ENCODE data around the gene NIPA2.
"Not testable (repeated sequence)": the region's sequence is repeated elsewhere in the genome, so short reads cannot be mapped to it uniquely, and the experiment has no call there.

Gene NIPA2

DNA sequence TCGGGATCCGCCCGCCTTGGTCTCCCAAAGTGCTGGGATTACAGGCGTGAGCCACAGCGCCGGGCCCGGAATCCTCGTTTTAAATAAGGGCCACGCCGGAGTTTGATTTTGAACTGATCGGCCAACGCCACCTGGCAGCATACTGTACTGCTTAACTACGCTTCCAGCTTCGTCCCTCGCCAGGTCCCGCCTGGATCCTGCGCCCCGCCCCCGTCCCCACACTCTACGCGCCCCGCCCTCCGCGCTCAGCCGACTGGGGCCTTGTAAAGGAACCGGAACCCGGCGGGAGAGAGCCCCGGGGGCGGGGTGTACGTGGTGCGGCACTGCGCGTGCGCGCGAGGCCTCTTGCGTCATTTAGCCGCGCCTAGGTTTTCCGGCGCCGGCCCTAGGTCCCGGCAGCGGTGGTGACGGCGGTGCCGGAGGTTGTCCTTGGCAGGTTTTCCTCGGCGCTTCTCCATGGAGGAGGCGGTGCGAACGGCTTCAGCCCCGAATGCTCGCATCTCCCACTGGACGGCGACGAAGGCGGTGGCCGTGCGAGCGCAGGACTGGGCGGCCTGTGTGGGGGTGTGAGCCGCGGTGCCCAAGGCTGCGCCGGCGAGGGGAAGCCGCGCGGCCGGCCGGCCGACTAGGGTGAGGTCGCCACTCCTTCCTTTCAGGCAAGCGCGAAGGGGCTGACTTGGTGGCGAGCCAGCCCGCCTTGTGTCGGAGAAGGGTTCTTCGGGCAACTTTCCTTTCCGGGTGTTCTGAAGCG is at the start of gene NIPA2:
Gene NIPA2, plus strand, starts transcription at position 375 of the 751 bp plus-strand sequence. CDS start 13,066 bp downstream, outside the sequence.
- peak; percentile 98 for DNase-seq

DNA sequence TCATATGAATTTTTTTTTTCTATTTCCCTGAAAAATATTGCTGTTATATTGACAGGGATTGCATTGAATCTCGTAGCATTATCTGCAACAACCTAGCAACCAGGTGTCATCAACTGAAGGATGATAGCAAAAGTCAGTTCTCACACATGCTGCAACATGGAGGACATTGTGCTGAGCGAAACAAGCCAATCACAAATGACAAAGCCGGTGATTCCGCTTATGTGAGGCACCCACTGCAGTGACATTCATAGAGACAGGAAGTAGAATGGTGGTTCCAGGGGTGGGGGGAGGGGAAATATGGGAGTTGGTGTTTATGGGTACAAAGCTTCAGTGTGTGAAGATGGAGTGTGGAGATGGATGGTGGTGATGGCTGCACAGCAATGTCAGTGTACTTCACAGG is 44.4 kb upstream of the NIPA2 start:
- no peak for DNase-seq

DNA sequence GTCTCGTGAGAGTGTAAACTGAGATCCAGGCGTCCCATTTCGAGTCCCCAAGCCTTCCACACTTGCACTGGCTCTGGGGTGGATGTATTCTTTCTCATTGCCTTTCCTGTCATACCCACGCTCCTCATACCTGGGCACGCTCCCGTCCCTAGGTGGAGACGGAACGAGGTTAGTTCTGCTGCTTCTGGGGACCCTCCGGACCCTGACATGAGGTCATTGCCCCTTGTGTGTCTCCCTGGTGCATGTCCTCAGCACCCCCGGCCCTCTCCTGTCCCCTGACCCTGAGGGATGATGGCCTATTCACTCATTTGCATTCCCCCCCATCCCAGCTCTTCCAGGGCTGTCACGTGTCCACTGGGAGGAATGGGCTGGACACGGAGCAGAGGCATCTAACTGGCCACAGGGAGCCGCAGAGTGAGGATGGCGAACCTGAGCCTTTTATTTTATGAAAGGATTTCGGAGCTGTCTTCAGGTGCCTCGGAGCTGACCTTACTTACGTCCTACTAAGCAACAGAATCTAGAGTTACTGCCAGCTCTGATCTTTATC is 43.8 kb upstream of the NIPA2 start:
- DNase-seq, result no peak

DNA sequence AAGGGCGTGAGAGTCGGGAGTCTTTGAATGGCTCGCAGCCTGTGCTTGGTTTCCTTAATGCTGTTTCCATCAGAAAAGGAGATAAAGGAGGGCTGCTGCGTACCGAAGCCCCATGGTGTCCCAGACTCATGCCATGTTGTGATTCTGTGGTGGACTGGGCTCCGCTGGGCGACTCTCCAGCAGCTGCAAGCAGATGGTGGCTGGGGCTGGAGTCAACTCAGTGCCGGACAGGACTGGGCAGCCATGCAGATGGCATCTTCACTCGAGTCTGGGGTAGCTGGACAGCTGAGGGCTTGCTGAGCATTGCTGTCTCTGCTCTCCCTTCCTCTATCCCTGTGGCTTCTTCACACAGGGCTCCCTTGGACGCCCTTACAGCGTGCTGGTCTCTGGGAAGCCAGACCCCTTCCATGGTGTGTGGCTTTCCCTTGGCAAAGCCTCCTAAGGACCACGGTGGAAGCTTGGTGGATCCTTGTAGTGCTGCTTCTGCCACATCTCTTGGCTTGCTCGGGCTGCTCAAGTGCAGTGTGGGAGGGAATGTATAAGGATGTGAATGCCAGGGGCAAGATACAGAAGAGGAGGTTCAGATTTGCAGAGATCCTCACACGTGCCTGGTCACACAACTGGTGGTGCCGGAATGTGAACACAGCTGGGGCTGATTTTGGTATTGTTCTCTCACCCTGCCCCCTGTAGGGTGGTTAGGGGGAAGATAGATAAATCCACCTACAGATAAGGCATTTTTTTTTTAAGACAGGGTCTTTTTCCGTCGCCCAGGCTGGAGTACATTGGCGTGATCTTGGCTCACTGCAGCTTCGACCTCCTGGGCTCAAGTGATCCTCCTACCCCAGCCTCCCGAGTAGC is 43.0 kb upstream of the NIPA2 start:
- no peak for DNase-seq

DNA sequence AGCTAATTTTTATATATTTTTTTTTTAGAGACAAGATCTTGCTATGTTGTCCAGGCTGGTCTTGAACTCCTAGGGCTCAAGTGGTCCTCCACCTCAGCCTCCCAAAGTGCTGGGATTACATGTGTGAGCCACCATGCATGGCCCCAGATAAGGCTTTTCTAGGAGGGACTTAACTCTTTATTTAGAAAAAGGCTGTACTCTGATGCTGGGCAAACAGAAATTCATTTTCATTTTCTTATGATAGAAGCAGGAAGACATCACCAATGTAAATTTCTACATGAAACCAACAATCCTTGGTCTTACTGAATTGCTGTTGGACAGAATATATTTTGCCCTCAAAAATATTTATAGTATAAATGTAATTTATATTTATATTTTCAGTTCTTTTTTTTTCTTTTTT is 42.4 kb upstream of the NIPA2 start:
- no peak for DNase-seq

DNA sequence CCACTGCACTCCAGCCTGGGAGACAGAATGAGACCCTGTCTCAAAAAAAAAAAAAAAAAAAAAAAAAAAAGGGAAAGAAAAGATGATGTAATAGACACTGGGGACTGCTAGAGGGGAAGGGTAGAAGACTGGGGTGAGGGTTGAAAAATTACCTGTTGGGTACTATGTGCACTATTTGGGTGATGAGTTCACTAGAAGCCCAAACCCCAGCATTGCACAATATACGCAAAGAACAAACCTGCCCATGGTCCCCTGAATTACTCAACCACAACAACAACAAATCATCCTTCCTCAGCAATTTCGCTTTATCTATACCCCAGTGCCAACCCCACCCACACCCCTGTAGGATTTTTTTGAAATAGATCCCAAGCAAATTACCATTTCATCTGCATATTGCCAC is 38.6 kb upstream of the NIPA2 start:
- DNase-seq, result no peak

DNA sequence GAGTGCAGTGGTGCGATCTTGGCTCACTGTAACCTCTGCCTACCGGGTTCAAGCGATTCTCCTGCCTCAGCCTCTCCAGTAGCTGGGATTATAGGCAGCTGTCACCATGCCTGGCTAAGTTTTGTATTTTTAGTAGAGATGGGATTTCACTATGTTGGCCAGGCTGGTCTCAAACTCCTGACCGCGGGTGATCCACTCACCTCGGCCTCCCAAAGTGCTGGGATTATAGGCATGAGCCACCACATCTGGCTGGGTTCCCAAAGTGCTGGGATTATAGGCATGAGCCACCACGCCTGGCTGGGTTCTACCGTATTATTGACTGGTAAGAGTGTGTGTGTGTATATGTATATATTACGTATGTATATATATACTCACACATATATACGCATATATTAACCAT is 35.5 kb upstream of the NIPA2 start:
- not testable (repeated sequence) for DNase-seq

DNA sequence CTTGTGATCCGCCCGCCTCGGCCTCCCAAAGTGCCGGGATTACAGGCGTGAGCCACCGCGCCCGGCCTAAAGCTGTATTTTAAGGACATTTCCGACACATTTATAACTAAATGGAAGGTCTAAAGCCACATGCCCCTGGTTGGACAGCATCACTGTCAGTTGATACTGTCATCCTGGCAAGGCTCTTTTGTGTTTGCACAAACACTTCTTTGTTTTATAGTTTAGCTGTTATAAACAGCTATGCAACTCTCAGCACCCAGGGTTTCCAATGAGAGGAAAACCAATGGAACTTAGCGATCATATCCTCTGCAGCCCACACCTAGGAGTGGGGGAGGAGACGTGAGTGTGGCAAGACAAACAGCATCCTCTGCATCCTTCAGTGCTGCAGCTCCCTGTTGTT is 32.3 kb upstream of the NIPA2 start:
- no peak for DNase-seq

DNA sequence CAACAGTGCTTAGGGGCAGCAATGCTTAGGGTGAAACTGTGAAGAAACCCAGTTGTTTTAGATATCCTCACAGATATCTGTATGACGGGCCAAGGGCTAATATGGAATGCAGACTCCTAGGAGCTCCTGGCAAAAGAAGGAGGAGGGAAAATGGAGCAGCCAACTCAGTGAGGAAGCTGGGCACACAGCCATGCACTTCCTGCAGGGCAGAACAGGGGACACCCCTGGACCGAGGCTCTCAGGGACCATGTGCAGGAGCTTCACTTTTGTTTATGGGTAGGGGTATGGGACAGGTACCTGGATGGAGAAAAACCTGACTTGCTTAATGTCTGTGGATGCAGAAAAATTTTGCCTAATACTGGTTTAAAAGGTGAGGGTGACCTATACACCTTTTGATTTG is 31.8 kb upstream of the NIPA2 start:
- no peak for DNase-seq

DNA sequence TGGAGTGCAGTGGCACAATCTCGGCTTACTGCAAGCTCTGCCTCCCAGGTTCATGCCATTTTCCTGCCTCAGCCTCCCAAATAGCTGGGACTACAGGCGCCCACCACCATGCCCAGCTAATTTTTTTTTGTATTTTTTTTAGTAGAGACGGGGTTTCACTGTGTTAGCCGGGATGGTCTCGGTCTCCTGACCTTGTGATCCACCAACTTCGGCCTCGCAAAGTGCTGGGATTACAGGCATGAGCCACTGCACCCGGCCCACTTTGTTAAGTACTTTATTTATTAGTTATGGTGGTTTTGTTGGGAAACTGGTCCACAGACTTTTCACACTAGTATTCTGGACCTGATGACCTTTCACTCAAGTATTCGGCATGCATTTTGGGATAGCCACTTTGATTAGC is 30.6 kb upstream of the NIPA2 start:
- not testable (repeated sequence) for DNase-seq

DNA sequence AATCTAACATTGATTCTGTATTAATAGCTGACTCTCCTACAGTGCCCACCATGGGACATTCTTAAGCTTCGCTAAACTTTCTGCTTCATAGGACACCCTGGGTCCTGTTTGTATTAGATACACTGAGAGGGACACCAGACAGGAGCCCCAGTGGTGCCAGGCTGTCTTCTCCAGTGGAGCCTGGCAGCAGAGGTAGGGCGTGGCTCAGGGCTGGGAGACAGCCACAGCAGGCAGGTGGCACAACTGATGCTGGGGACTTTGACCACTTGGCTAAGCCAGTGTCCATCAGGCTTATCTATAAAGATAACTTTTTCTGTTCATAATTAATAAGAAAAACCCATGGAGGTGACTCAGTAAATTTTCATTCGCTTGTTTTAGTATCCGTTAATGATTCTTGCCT is 30.2 kb upstream of the NIPA2 start:
- DNase-seq, result no peak

DNA sequence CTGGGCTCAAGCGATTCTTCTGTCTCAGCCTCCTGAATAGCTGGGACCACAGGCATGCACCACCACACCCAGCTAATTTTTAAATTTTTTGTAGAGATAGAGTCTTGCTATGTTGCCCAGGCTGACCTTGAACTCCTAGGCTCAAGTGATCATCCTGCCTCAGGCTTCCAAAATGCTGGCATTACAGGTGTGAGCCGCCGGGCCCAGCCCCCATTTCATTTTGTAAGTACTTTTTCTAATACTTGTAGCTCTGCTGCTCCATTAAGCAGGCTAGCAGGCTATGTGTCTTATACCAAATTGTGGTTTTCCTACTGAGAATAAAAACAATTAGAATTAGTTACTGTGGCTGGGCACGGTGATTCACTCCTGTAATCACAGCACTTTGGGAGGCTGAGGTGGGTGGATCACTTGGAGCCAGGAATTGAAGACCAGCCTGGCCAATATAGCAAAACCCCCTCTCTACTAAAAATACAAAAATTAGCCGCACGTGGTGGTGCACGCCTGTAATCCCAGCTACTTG is 29.6 kb upstream of the NIPA2 start:
- DNase-seq, result no peak

DNA sequence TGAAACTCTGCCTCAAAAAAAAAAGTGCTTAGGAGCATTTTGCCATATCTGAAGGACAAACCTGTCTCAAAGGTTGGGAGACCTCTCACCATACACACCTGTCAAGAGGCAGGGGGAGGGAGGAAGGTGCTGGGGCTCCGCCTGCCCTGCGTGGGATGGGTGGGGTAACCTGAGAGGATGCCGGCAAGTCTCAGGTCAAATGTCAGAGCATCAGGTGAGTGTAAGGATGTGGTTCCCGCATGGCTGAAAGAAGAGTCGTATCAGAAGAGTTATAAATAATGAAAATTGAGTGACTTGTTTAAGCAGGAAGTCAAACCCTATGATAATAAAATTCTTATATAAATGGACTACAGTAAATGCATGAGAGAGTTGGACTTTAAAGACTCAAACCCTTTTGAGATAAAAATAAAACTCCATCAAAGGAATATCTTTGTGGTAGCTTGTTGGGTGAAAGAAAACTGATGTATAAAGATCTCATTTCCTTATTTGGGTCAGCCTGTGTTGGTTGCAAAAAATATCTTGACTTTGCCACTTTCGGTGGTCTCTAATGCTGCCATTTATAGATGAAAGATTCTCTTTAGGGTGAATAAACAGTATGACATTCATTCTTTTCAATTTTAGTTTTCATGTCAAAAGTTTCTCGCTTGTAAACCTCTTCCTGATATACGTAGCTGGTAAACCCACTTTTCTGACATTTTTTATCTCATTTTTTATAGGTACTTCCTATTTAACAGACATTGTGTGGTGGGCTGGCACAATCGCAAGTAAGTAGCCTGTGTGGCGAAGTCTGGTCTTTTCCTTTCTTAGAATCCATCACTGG is 28.2 kb upstream of the NIPA2 start:
- no peak for DNase-seq

DNA sequence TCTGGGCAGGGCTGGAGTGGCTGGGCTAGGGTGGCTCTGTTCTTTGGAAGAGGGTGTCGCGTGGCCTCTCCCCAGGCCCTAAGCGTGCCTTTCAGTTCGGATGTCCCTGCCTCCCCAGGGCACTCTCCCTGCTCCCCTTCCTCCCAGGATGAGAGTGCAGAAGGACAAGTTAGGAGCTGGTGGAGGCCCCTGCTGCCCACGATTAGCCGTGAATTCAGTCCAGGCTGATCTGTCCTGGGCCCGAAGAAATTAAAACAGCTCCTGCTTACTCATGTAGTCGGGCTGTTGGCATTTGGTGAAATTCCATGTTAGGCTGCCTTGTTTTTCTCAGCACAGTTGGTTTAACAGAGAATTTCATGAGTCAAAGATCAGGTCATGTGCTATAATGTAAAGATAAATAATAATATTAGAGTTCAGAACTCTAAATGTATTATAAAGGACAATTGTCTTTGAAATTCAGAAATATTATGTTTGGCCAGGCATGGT is 27.6 kb upstream of the NIPA2 start:
- DNase-seq, result no peak

DNA sequence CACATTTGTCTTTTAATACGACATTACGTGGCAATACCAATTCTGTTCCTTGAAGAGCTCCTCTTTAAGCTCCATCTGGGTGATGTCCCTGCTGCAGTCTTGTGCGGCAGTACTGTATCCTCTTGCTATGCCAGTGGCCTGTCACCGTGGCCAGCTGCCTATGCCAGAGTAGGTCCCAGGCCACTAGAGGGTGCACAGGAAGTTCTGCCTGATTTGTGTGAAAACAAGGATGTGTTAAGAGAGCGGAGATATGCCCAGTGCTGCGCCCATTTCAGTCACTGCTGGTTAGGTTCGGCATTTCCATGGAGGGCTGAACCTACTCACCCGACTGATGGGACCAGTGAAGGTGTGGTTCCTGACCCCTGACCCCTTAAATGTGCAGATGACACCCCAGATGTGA is 26.8 kb upstream of the NIPA2 start:
- peak; percentile 18 for DNase-seq

DNA sequence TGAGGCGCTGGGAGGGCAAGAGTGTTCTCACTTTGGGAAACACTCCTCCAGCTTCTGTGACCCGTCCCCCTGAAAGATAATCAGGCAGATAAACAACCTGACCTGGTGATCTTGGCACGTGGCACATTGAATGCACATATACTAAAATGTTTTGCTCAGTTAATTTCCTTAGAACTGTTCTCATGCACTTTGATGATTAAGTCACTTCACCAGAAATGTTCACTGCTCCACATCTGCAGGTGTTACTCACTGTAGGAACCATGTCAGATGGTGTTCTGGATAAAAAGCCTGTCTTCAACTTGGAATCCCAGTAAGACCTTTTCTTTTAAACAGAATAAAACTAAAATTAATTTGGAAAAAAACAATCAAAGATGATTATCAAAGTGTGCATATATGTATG is 24.6 kb upstream of the NIPA2 start:
- no peak for DNase-seq

DNA sequence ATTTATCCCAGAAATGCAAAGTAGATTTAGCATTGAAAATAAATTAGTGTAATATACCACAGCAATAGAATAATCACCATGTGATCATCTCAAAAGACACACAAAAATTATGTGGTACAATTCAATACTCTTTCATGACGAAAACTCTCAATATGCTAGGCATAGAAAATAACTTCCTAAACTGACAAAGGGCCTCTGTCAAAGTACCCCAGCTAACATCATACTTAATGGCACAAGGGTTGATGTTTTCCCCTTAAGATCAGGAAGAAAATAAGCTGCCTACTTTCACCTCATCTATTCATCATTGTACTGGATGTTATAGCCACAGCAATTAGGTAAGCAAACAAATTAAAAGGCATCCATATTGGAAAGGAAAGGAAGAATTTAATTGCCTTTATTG is 22.7 kb upstream of the NIPA2 start:
- DNase-seq, result no peak

DNA sequence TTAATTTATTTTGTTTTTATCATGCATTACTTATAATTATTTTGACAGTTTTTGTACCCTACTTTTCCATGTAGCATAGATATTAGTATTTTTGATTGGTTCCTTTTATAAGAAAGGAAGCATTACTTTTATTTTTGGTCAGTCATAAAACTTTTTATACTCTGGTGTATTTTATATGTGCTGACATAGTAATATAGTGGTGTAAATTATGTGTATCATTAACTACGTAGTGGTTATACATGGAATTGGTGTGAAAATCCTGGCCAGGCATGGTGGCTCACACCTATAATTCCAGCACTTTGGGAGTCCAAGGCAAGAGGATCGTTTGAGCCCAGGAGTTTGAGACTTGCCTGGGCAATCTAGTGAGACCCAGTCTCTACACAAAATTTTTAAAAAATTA is 18.8 kb upstream of the NIPA2 start:
- DNase-seq, result no peak

DNA sequence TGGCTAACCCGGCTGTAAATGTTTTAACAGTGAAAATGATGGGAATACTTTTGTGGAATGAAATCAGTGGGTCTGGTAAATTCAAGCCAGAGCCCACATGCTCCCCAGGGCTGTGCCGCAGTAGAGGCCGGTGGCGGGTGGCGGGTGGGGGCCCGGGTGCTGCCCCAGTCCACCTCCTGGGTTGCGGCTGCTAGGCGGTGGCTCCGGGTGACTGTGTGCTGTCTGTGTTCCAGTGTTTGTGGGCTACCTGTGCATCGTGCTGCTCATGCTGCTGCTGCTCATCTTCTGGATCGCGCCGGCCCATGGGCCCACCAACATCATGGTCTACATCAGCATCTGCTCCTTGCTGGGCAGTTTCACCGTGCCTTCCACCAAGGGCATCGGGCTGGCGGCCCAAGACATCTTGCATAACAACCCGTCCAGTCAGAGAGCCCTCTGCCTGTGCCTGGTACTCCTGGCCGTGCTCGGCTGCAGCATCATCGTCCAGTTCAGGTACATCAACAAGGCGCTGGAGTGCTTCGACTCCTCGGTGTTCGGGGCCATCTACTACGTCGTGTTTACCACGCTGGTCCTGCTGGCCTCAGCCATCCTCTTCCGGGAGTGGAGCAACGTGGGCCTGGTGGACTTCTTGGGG is 14.9 kb upstream of the NIPA2 start:
- DNase-seq, result no peak

DNA sequence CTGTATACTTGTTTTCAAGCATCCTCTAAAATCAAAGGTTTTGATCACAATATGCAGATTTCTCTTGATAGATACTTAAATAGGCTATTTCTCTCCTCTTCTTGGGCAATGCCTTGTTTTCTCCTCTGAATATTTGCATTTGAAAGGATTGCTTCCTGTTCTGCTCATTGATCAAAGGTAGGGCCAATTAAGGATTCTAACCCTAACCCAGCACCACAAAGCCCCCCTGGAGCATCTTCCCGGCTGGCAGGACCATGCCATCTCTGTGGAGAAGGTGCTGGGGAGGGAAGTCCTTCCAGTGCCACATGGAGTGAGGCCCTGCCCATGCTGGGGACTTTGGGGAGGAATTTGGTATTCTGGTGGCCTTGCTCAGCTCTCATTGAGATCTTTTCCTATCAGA is 11.3 kb upstream of the NIPA2 start:
- DNase-seq, result no peak

DNA sequence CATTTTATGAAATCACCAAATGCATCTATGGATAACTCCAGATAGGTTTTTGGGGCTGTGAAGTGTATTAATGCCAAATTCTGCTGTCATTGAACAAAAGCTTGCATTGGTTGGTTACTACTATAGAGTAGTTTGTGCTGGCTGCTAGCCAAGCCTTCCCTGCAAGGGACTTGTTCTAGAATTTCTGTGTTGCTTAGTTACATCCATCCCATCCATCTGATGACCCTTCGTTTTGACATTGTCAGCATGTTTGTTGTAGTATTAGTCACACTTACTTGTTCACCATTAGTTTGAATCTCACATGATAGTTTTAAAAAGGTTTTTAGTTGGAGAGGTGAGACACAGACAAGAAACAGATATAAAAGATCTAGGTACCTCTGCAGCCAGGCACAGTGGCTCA is 7.0 kb upstream of the NIPA2 start:
- DNase-seq, result no peak

DNA sequence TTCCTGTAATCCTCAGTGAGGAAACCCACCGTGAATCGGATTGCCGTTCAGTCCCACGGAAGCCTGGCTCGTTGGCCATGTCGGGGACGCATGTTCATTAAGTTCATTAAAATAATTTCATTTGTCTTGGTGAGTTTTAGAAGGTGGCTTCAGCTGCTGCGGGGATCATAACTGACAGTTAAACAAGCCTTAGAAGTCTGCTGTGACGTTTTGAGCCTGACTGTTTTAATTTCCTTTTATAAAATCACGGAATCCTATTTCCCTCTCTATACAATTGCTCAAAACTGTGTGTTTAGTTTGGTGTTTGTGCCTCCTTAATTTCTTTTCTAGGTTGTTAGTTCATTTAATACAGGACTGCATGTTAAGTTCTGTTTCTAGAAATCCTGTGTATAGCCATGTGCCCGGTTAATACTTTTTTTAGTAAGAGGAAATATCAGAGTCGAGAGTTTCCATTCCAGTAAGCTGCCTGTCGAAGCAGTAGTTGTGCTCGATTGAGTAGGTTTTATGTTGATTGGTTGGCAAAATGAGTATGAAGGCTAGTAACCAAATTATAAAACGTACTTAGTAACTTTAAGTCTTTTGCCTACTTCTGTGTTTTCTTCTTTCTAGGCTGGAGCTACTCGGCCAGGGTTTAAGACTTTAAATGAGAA is 705 bp downstream of the NIPA2 start:
- no peak for DNase-seq

Measured in fibroblast of skin of right quadriceps (primary cell).